Measurements from ENCODE around the gene EEF1AKMT3. TPM values are rescaled to one million over a fixed set of nuclear protein-coding genes. Genes with fewer than 3 reads are reported as not detected.

The EEF1AKMT3 gene
- total RNA-seq, result 9.8 TPM

- peak; percentile 80 for DNase-seq (ENCODE audit: low spot score)
Measured at GRCh38 chr12:57772429-57773322, at the start of gene EEF1AKMT3. EEF1AKMT3 (plus strand) TSS chr12:57772614; CDS start chr12:57772725, 111 bp downstream.

- DNase-seq (ENCODE audit: low spot score), result no peak
Measured at GRCh38 chr12:57722716-57723629, 49.4 kb upstream of the EEF1AKMT3 start.

GRCh38 chr12:57723630-57723962 lies 48.8 kb upstream of the EEF1AKMT3 start:
- DNase-seq (ENCODE audit: low spot score), result no peak

- DNase-seq (ENCODE audit: low spot score), result no peak
Measured at GRCh38 chr12:57724003-57724935, 48.1 kb upstream of the EEF1AKMT3 start.

GRCh38 chr12:57724936-57725740 lies 47.3 kb upstream of the EEF1AKMT3 start:
- no peak for DNase-seq (ENCODE audit: low spot score)

GRCh38 chr12:57725851-57726150 lies 46.6 kb upstream of the EEF1AKMT3 start:
- DNase-seq (ENCODE audit: low spot score), result no peak

- peak; percentile 81 for DNase-seq (ENCODE audit: low spot score)
Measured at GRCh38 chr12:57726151-57726883, 46.1 kb upstream of the EEF1AKMT3 start.

GRCh38 chr12:57726884-57727757 lies 45.3 kb upstream of the EEF1AKMT3 start:
- DNase-seq (ENCODE audit: low spot score), result peak; percentile 46

- peak; percentile 42 for DNase-seq (ENCODE audit: low spot score)
Measured at GRCh38 chr12:57727758-57728395, 44.5 kb upstream of the EEF1AKMT3 start.

GRCh38 chr12:57729321-57729844 lies 43.0 kb upstream of the EEF1AKMT3 start:
- DNase-seq (ENCODE audit: low spot score), result peak; percentile 34

- no peak for DNase-seq (ENCODE audit: low spot score)
Measured at GRCh38 chr12:57730336-57731067, 41.9 kb upstream of the EEF1AKMT3 start.

GRCh38 chr12:57731411-57732080 lies 40.9 kb upstream of the EEF1AKMT3 start:
- DNase-seq (ENCODE audit: low spot score), result no peak

GRCh38 chr12:57732270-57732669 lies 40.1 kb upstream of the EEF1AKMT3 start:
- no peak for DNase-seq (ENCODE audit: low spot score)

- DNase-seq (ENCODE audit: low spot score), result no peak
Measured at GRCh38 chr12:57732726-57733593, 39.5 kb upstream of the EEF1AKMT3 start.

- no peak for DNase-seq (ENCODE audit: low spot score)
Measured at GRCh38 chr12:57733928-57734327, 38.5 kb upstream of the EEF1AKMT3 start.

- DNase-seq (ENCODE audit: low spot score), result no peak
Measured at GRCh38 chr12:57734591-57734990, 37.8 kb upstream of the EEF1AKMT3 start.
